GM23338 (cell line): ENCODE data around the gene KLK1. TPM values are rescaled to one million over a fixed set of nuclear protein-coding genes. Genes with fewer than 3 reads are reported as not detected.
"Not testable (repeated sequence)": the region's sequence is repeated elsewhere in the genome, so short reads cannot be mapped to it uniquely, and the experiment has no call there.

Experiments used
- ATAC-seq: fragments of 200-7000 bp; cut with Tn5 transposase; 3 replicates; pipeline ENCODE4 v1.9.1; 2020
- DNase-seq: peaks from one replicate; pipeline ENCODE4 v3.0.0-alpha.2; 2015; ENCODE audit warnings: low spot score
- H2AFZ ChIP-seq: fragments of 200-600 bp; sonication (generic); 2 replicates; pipeline ENCODE4 v1.8.0; 2016; ENCODE audit warnings: antibody characterized with exemption, mild to moderate bottlenecking, moderate library complexity
- H3F3A ChIP-seq: fragments of 200-600 bp; sonication (generic); replicated peaks from 2 replicates; pipeline ENCODE4 v1.8.0; 2017; ENCODE audit warnings: antibody characterized with exemption, mixed run types, low read depth
- H3K27ac ChIP-seq: fragments of 200-600 bp; sonication (generic); 2 replicates; pipeline ENCODE4 v1.6.1; 2016; ENCODE audit warnings: low read depth
- H3K27me3 ChIP-seq: fragments of 200-600 bp; sonication (generic); 2 replicates; pipeline ENCODE4 v1.8.0; 2016; ENCODE audit warnings: mild to moderate bottlenecking, mixed run types, moderate library complexity; ENCODE audit not compliant: insufficient read depth
- H3K36me3 ChIP-seq: fragments of 200-600 bp; sonication (generic); 2 replicates; pipeline ENCODE4 v1.8.0; 2016; ENCODE audit warnings: mild to moderate bottlenecking; ENCODE audit not compliant: insufficient read depth
- H3K4me1 ChIP-seq: fragments of 200-600 bp; sonication (generic); 2 replicates; pipeline ENCODE4 v1.8.0; 2016; ENCODE audit warnings: mild to moderate bottlenecking, moderate library complexity; ENCODE audit not compliant: insufficient read depth
- H3K4me2 ChIP-seq: fragments of 200-600 bp; sonication (generic); 2 replicates; pipeline ENCODE4 v1.7.1; 2017; ENCODE audit warnings: mixed run types
- H3K4me3 ChIP-seq: fragments of 200-600 bp; sonication (generic); 2 replicates; pipeline ENCODE4 v1.6.1; 2016; ENCODE audit warnings: mixed run types
- H3K79me2 ChIP-seq: fragments of 200-600 bp; sonication (generic); replicated peaks from 2 replicates; pipeline ENCODE4 v1.8.0; 2017; ENCODE audit warnings: mild to moderate bottlenecking; ENCODE audit not compliant: insufficient read depth
- H3K9me2 ChIP-seq: fragments of 200-600 bp; sonication (generic); 2 replicates; pipeline ENCODE4 v1.8.0; 2017; ENCODE audit not compliant: insufficient read depth
- H4K20me1 ChIP-seq: fragments of 200-600 bp; sonication (generic); replicated peaks from 2 replicates; pipeline ENCODE4 v1.8.0; 2017; ENCODE audit warnings: mild to moderate bottlenecking; ENCODE audit not compliant: insufficient read depth
- H3K27ac Mint-ChIP-seq: 2 replicates; pipeline ENCODE4 v1.8.0; 2020; ENCODE audit warnings: inconsistent platforms, mild to moderate bottlenecking, moderate library complexity, mixed read lengths
- H3K27me3 Mint-ChIP-seq: 3 replicates; pipeline ENCODE4 v1.8.0; 2022; ENCODE audit warnings: low read depth, mild to moderate bottlenecking, moderate library complexity, mixed read lengths, inconsistent platforms; ENCODE audit not compliant: insufficient read depth, poor library complexity
- H3K36me3 Mint-ChIP-seq: 3 replicates; pipeline ENCODE4 v1.8.0; 2021; ENCODE audit warnings: low read depth, mild to moderate bottlenecking, inconsistent platforms, moderate library complexity, mixed read lengths
- H3K4me1 Mint-ChIP-seq: 3 replicates; pipeline ENCODE4 v1.8.0; 2020; ENCODE audit warnings: mild to moderate bottlenecking, inconsistent platforms, mixed read lengths
- H3K4me3 Mint-ChIP-seq: 3 replicates; pipeline ENCODE4 v1.8.0; 2021; ENCODE audit warnings: moderate library complexity, mild to moderate bottlenecking, inconsistent platforms, mixed read lengths
- H3K9me3 Mint-ChIP-seq: 3 replicates; pipeline ENCODE4 v1.8.0; 2020; ENCODE audit warnings: moderate library complexity, mild to moderate bottlenecking, inconsistent platforms, mixed read lengths
- CTCF ChIP-seq, 2 experiments: fragments of 200-600 bp in 1 of 2; sonication (generic) in 1 of 2; conservative IDR thresholded peaks; 2 replicates each; pipeline versions ENCODE4 v1.5.1 to v1.6.1; 2016 to 2017; ENCODE audit warnings: antibody characterized with exemption in 2 of 2, low read depth in 2 of 2, mild to moderate bottlenecking in 2 of 2, moderate library complexity in 1 of 2
- EZH2 ChIP-seq: fragments of 200-600 bp; sonication (generic); IDR thresholded peaks from one replicate; pipeline ENCODE4 v1.8.0; 2017; ENCODE audit warnings: antibody characterized with exemption, mild to moderate bottlenecking, low read depth; ENCODE audit not compliant: unreplicated experiment
- EZH2phosphoT487 ChIP-seq: fragments of 200-600 bp; sonication (generic); IDR thresholded peaks from one replicate; pipeline ENCODE4 v1.8.1; 2018; ENCODE audit warnings: antibody characterized with exemption; ENCODE audit not compliant: unreplicated experiment
- JUNB ChIP-seq: IDR thresholded peaks from one replicate; pipeline ENCODE4 v1.6.1; 2016; ENCODE audit warnings: antibody characterized with exemption; ENCODE audit not compliant: unreplicated experiment
- NANOG ChIP-seq: IDR thresholded peaks from 2 replicates; pipeline ENCODE4 v1.6.1; 2016; ENCODE audit warnings: antibody characterized with exemption, borderline replicate concordance
- POLR2AphosphoS5 ChIP-seq: IDR thresholded peaks from 2 replicates; pipeline ENCODE4 v1.6.1; 2016; ENCODE audit warnings: antibody characterized with exemption, low read depth
- STAT1 ChIP-seq: IDR thresholded peaks from one replicate; pipeline ENCODE4 v1.6.1; 2016; ENCODE audit warnings: antibody characterized with exemption; ENCODE audit not compliant: unreplicated experiment
- ZNF114 ChIP-seq: fragments of 250-450 bp; sonication (Bioruptor Pico); IDR thresholded peaks from 2 replicates; pipeline ENCODE4 v1.5.0; 2020; ENCODE audit warnings: mild to moderate bottlenecking, moderate library complexity
- ZNF331 ChIP-seq: fragments of 250-450 bp; sonication (Bioruptor Pico); IDR thresholded peaks from 2 replicates; pipeline ENCODE4 v1.5.0; 2020; ENCODE audit warnings: low read depth, mild to moderate bottlenecking, moderate library complexity
- ZNF462 ChIP-seq: fragments of 250-450 bp; sonication (Bioruptor Pico); IDR thresholded peaks from 2 replicates; pipeline ENCODE4 v1.5.0; 2020; ENCODE audit warnings: mild to moderate bottlenecking, moderate library complexity
- polyA plus RNA-seq: library from polyadenylated mRNA; unstranded; fragments of >200 nt; fragmentation: Nextera tagmentation; extraction: Ambion mirVana; gene quantifications from 2 replicates; pipeline ENCODE4 v1.2.1, GENCODE V29; 2016
- total RNA-seq: library from RNA; depleted of rRNA; stranded (reverse); fragments of >200 nt; shearing (Covaris generic); gene quantifications from 2 replicates; pipeline ENCODE4 v1.2.3, GENCODE V29; 2014

KLK1 gene
- total and polyA plus RNA-seq, 2 experiments from 2014 or later: 0.31 to 3.0 TPM

- TF ChIP-seq ZNF462 (CRISPR knock-in tag) (no peak), ZNF114 (CRISPR knock-in tag) (no peak), NANOG (no peak), ZNF331 (no peak), JUNB (no peak), POLR2AphosphoS5 (no peak), CTCF (conservative IDR thresholded peaks at IDR 0.05; ENCODE audit: low read depth in 2 of 2) (no peak), EZH2 (no peak), STAT1 (no peak), EZH2phosphoT487 (no peak)
These were observed 47.5 kb downstream of the KLK1 start (continued) for GRCh38 chr19:50776131-50776530.

DNA sequence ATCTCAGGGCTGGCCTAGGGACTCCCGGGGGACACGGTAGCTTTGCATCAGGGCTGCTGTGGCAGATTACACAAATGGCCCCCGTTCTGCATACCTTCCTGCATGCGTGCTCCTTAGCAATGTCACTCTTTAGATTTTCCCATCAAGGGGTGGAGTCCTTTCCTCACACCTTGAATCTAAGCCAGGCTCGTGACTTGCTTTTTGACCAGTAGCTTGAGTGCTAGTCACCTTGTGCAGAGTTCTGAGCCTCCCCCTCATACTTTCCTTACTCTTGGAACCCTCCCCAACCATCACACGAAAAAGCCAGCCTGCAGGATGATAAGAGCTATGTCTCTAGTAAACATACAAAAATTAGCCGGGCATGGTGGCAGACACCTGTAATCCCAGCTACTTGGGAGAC lies 50.1 kb downstream of the KLK1 start:
- DNase-seq, H3K4me1 Mint-ChIP-seq, H3F3A ChIP-seq, H3K79me2 ChIP-seq, H3K4me1 ChIP-seq, H2AFZ ChIP-seq, H3K9me2 ChIP-seq, H3K27ac Mint-ChIP-seq, H3K4me3 Mint-ChIP-seq, ATAC-seq, H3K36me3 ChIP-seq, H3K4me3 ChIP-seq, H3K4me2 ChIP-seq, H3K27me3 Mint-ChIP-seq, H3K27ac ChIP-seq, H4K20me1 ChIP-seq: not testable (repeated sequence)
- H3K36me3 Mint-ChIP-seq: peaks cover 27% of the 10 kb centered on the region
- peaks cover 95% of the 10 kb centered on the region for H3K9me3 Mint-ChIP-seq
- peaks cover 48% of the 10 kb centered on the region for H3K27me3 ChIP-seq

DNA sequence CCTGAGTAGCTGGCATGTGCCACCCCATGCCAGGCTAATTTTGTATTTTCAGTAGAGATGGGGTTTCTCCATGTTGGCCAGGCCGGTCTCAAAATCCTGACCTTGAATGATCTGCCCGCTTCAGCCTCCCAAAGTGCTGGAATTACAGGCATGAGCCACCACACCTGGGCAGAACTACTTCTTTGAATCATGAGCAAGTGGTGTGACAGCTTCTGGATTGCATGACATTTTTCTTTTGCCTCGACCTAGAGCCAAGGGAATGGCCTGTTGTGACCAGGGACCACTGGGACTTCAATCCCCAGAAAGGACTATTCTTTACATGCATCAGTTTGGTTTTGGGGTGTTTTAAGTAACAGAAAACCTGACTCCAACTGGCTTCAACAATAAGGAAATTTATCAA lies 50.7 kb downstream of the KLK1 start:
- H3K9me2 ChIP-seq, H3K36me3 ChIP-seq, H3F3A ChIP-seq, H4K20me1 ChIP-seq, ATAC-seq, H3K4me1 ChIP-seq, H3K4me1 Mint-ChIP-seq, H3K79me2 ChIP-seq, H3K27ac ChIP-seq, H3K4me3 Mint-ChIP-seq, H3K4me3 ChIP-seq, H2AFZ ChIP-seq, DNase-seq, H3K27me3 Mint-ChIP-seq, H3K4me2 ChIP-seq, H3K27ac Mint-ChIP-seq: not testable (repeated sequence)
- peaks cover 95% of the 10 kb centered on the region for H3K9me3 Mint-ChIP-seq
- H3K27me3 ChIP-seq: peaks cover 43% of the 10 kb centered on the region
- H3K36me3 Mint-ChIP-seq: peaks cover 26% of the 10 kb centered on the region
